NCI-H146 treated with DMSO at 0.1 percent for 48 hours (cell line): ENCODE measurements around the gene SSBP2.
A peak's percentile ranks its signal among the peaks of the same experiment; 100 is the strongest.

Source experiments
- DNase-seq: peaks from one replicate; lab custom pipeline; 2025; ENCODE audit not compliant: unreplicated experiment; lab: John Stamatoyannopoulos, UW

Gene SSBP2

GRCh38 chr5:81751009-81751835 lies at the start of gene SSBP2:
SSBP2 (minus strand) TSS chr5:81751097; CDS start chr5:81751042, 55 bp downstream.
- peak; percentile 95 for DNase-seq

GRCh38 chr5:81795666-81796065 lies 44.8 kb upstream of the SSBP2 start:
- no peak for DNase-seq

DNA sequence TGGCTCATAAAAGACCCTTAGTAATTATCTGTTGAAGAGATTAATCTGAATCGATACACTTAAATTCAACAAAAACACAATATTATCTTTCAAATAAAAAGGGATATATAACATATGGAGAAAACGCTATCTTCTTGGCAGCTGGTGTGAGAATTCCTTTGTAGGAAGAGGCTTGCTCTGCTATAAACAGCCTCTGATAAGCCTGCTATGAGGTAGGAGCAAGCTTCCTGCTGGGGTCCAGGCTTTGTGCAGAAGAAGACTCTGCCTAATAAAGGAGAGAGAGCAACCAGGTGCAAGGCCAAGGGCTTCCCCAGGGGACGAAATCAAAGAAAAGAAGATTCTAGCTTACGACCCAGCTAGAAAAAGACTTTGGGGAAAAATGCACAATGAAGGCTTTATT lies 43.3 kb upstream of the SSBP2 start:
- no peak for DNase-seq

DNA sequence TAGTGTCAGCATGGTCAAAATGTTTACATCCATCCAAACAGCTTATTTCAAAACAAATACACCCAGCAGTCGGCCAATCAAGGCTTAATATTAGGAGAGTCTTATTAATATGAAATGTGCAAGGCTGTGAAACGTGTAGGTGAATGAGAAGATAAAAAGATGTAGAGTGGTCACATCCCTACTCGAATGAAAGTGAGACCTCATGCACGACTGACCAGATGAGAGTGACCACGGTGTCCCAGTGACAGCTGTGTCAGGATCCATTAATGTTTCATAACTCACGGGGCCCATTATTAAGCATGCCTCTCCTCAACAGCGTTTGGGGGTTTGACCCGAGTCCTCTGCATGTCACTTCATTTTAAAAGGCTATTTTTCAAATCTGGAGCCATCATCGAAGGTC lies 39.4 kb upstream of the SSBP2 start:
- no peak for DNase-seq

GRCh38 chr5:81789033-81789432 lies 38.1 kb upstream of the SSBP2 start:
- no peak for DNase-seq

GRCh38 chr5:81788329-81788728 lies 37.4 kb upstream of the SSBP2 start:
- DNase-seq = no peak

- DNase-seq = no peak
These were observed 36.8 kb upstream of the SSBP2 start for GRCh38 chr5:81787474-81788242.

DNA sequence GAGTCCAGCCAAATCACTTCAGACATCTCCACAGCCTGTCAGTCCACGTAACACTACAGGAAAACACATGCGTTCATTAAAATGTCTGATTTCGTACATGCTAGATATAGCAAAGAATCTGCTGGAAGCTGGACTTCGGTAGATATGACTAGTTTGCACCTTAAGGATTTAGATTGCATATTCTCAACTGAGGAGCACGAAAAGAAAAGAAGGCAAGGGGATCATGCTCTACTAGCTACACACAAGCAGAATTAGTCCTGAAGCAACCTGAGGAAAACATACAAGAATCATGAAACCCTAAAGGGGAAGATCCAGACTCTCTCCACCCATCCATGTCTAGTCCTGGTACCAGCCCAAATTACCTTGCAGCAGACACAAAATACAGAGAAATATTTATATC lies 36.1 kb upstream of the SSBP2 start:
- no peak for DNase-seq

GRCh38 chr5:81786496-81786895 lies 35.6 kb upstream of the SSBP2 start:
- DNase-seq = no peak

- DNase-seq = no peak
These were observed 34.4 kb upstream of the SSBP2 start for GRCh38 chr5:81785322-81785721.

DNA sequence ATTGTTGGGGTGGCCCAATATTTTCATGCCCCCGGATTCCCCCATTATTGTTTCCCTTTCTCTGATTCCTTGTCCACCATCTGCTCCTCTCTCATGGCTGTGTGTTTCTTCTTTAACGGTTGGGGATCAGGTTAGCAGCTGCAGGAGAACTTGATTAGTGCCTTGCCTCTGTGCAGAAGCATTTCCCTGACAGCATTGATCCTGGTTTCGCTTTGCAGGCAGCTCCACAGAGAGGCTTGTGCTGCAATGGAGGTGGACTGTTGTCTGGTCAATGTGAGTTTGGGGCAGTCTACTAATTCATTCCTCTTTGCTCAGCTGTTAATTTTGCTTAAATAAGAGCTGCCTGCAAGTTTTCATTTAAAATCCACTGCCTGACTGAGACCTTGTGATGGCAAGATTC lies 32.5 kb upstream of the SSBP2 start:
- DNase-seq = no peak

DNA sequence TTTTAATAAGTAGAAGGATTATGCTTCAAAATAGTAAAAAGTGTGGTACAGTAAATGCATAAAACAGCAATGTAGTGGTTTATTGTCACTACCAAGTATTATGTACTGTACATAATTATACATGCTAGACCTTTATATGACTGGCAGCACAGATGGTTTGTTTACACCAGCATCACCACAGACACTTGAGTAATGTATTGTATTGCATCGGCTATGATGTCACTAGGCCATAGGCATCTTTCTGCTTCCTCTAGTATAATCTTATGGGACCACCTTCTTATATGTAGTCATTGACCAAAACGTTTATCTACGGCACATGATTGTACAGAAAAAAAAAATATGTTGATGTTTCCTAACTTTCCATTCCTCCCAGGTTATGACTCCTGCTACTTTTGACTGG lies 31.9 kb upstream of the SSBP2 start:
- DNase-seq = no peak

DNA sequence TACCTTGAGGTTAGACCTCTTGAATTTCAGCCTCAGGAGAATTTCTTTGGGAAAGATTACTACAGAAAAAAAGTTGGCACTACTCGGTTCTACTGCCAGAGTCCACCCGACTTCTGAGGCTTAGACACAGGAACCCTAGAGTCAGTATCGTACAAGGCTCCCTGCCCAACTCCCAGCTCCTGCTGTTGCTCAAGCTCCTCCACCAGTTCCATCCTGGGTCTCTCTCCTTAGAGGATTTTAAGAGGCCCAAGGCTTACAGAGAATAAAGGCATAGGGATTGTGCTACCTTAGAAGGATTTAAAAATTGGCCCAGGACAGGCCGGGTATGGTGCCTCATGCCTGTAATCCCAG lies 29.0 kb upstream of the SSBP2 start:
- DNase-seq = no peak

- DNase-seq = no peak
These were observed 28.4 kb upstream of the SSBP2 start for GRCh38 chr5:81779125-81779915.

- no peak for DNase-seq
These were observed 27.7 kb upstream of the SSBP2 start for GRCh38 chr5:81778642-81779041.

- no peak for DNase-seq
These were observed 25.4 kb upstream of the SSBP2 start for GRCh38 chr5:81776258-81776657.

- DNase-seq = no peak
These were observed 23.5 kb upstream of the SSBP2 start for GRCh38 chr5:81774374-81774773.

- DNase-seq = no peak
These were observed 22.7 kb upstream of the SSBP2 start for GRCh38 chr5:81773574-81773973.

DNA sequence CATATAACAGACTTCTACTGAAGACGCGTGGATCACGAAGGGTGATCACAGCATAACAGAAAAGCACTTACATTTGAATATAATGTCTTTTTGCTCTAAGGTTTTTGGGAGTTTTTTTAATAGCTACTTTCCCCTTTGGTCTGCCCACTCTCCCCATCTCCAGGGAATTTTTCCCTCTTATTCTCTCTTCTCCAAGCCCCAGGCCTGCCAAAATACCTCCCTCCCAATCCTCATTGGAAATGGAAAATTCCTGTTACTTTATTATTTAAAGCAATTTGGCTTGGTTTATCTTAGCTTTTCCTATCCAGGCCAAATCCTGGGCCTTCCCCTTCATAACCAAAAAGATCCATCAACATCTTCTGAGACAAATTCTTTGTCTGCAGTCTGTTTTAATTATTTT lies 22.3 kb upstream of the SSBP2 start:
- DNase-seq = no peak

GRCh38 chr5:81772488-81772887 lies 21.6 kb upstream of the SSBP2 start:
- no peak for DNase-seq

GRCh38 chr5:81768935-81769452 lies 18.1 kb upstream of the SSBP2 start:
- no peak for DNase-seq
